HG03135 (cell line): ENCODE measurements around the gene KIF21A.

Experiments
- ATAC-seq: cut with Tn5 transposase; IDR thresholded peaks from one replicate; pipeline ENCODE4 v1.9.1; 2021; ENCODE audit warnings: mild to moderate bottlenecking, moderate library complexity; ENCODE audit not compliant: unreplicated experiment

KIF21A gene

DNA sequence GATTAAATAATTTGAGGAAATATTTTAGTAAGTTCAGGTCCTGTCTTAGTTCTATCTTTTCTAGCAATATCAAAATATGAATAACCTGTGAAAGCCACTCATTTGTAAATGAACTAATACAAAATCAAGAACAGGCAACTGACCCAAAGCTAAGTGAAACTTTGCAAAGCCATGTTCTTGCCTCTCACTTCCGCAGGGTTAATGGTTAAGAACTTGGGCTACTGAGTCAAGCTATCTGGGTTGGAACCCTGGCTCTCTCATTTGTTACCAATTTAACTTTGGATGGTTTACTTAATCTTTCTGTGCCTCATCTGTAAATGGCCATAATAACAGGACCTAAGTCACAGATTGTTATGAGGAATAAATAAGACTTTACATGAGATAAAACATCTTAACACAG lies 2.8 kb downstream of the KIF21A start:
- no peak for ATAC-seq

DNA sequence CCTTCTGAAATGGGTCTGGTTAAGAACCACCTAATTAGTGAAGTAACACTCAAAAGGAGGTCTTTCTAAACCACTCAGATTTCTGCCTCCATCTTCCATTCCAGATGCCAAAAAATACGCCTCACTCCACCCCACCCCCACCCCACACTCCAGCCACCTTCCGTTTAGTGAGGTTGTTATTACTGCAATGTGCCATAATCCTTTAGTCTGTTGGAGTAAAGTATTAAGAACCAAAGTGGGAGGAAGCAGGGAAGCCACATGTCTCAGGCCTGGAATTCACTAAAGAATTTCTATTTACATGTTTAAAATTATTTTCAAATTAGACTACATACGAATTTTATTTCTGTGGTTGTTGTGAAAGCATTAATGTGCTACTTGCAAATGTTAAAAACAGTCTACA lies 7.4 kb downstream of the KIF21A start:
- ATAC-seq, result no peak

DNA sequence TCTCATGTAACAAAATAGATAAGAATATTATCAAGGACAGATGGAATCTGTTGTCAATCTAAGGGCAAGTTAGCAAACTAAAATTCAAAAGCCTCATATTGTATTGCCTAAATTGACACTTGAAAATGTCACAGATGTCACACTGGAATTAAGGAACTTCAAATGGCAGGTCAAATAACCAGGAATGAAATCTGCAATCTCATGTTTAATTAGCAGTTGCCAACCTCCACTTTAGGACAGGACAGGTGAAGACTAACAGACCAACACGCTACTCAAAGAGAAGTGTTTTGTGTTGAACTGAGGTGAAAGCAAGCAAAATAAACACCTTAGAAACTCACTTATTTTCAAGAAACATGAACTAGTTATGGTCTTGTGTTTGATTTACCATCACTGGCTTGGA lies 11.1 kb downstream of the KIF21A start:
- no peak for ATAC-seq

DNA sequence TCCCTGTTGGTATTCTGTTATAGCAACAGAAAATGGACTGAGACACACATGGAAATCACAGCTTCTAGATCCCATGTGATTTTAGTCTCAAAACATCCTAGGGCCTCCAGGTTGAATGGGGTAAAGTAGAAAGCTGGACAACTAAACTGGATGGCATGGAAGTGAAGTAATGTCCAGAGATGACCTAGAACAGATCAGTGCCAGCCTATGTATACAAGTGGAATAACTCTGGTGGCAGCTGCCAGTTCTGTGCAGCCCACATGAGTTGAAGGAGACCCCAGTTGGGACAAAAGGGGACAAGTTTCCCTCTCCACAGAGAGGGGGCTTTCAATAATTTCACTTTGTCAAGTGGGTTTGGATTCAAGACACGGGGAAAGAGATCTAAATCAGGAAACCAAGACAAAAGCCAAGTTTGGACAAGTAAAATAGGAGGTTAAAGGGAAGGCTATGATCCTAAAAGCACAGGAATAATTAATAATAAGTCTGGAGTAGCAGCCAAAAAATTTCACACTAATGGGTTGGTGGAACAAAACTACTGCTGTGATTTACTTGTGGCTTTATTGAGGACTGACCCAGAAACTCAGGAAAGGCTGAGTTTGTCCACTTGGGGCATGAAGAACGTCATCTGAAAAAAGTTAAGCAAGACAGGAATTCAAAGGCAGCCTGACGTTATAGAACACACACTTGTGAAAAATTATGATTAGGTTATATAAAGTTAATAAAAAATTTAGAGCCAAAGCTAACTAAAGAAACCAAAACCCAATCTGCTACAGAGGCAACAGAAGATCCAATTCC lies 11.7 kb downstream of the KIF21A start:
- ATAC-seq, result no peak

DNA sequence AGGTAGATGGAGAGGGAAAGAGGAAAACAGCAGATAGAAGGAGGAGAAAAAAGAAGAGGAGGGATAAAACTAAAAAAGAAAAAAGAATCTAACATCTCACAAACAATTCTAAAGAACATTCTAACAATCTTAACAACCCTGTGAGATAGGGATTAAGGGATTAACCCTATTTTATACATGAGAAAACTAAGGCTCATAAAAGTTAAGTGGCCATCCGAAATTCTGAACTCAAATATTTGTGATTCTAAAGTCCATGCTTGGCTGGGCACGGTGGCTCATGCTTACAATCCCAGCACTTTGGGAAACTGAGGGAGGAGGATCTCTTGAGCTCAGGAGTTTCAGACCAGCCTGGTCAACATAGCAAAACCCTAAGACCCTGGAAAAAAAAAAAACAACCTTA lies 13.1 kb downstream of the KIF21A start:
- no peak for ATAC-seq

DNA sequence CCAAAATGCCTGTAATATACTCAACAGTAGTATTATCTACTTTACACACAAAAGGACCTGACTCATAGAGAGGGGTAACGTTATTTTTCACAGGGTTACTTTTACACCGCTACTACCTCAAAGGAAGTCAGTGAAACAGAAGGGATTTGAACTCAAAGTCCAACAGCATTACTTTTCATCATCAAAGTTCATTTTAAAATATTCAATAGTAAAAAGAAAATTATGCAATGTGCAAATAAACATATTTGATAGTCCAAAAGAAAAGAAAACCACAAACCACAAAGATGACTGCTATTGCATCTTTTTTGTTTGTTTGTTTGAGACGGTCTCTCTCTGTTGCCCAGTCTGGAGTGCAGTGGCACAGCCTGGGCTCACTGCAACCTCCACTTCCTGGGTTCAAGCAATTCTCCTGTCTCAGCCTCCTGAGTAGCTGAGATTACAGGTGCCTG lies 15.5 kb downstream of the KIF21A start:
- no peak for ATAC-seq

DNA sequence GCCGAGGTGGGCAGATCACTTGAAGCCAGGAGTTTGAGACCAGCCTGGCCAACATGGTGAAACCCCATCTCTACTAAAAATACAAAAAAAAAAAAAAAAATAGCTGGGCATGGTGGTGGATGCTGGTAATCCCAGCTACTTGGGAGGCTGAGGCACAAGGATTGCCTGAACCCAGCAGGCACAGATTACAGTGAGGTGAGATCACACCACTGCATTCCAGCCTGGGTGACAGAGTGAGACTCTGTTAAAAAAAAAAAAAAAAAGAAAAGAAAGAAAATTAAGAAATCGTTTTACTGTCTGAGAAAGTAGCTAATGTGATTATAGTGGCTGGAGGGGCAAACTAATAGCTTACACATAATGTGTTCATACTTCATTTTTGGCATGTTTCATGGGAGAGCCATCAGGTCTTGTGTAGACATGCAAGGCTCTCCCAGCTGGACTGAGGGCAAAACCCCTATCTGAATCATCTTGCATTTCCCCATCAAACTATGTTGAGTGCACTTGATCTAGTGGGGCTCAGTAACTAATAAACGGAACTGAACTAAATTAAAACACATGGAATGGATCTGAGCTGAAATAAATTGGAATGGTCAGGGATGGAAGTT lies 16.2 kb downstream of the KIF21A start:
- no peak for ATAC-seq

DNA sequence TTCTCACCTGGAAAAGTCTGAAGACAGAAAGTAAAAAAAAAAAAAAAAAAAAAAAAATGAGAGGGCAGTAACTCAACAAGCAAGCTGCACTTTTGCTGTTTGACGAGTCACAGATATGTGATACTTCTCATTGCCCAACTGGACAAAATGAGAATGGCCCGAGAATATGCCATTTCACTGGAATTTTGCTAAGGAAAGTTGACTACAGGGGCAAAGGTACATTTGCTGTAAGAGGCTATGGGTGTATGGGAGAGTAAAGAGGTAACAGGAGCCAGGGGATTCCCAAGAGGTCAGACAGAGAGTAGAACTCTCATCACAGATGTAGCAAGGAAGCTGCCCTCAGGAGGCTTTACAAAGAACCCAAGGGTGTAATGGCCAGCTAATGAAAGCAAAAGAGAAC lies 22.9 kb downstream of the KIF21A start:
- no peak for ATAC-seq

DNA sequence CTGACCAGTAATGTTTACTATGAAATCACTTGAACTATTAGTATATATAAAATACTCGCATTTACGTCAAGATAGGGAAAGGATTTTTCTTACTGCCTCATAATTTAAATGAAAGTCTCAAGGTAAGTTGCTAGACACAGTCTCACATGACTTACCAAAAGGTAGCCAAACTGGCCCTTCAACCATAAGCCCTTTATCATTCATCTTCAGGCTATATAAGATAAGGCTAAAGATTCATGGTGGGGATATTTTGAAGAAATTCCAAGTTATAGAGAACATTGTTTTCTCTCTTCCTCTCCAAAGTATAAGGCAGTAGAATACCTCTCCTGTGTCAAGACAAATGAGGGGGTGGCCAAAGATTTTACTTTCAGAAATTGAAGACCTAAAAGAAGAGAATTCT lies 23.4 kb downstream of the KIF21A start:
- no peak for ATAC-seq

DNA sequence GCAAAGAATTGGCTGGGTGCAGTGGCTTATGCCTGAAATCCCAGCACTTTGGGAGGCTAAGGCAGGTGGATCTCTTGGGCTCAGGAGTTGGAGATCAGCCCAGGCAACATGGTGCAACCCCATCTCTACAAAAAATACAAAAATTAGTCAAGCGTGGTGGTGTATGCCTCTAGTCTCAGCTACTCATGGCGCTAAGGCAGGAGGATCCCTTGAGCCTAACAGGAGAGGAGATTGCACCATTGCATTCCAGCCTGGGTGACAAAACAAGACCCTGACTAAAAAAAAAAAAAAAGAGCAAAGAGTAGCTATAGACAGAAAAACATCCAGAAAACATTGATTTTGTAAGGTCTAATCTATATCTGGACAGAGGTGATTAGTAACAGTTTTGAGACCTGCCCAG lies 25.0 kb downstream of the KIF21A start:
- ATAC-seq, result no peak

DNA sequence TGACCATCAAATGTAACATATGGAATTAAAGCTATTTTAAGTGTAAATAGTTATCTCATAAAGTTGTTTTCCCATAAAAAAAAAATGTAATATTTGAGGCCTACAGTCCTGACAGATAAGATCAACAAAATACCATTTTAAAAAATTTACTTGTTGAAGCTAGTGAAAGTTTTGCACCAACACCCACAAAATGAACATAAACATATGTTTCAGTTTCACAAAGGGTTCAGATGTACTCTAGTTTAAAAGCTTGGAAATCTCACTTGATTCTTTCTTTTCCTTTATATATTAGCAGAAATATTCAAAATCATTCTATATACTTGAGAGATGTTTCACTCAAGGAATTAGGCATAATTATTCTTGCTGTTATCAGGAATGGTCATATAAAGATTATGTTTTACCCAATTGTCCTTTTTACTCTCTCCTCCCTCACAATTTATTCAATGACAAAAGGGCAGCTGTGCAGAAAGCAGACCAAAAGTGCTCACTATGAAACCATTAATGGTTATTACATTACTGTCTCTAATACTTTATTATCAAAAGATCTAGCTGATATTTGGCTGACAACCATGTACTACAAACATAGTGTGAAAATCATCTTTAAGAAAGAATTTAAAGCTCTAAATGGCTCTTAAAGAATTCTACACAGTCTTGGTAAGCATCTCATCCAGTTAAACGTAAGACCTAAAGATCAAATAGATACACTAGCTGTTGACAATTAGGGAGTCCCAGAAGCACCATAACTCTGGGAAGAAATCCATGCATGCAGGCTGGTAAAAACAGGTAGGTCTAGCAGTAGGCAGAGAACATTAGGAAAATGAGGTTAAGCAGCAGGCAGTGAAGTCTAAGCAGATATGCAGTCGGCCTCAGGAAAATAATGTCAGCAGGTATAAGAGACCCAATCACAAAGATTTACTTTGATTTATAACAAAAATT lies 28.8 kb downstream of the KIF21A start:
- no peak for ATAC-seq

DNA sequence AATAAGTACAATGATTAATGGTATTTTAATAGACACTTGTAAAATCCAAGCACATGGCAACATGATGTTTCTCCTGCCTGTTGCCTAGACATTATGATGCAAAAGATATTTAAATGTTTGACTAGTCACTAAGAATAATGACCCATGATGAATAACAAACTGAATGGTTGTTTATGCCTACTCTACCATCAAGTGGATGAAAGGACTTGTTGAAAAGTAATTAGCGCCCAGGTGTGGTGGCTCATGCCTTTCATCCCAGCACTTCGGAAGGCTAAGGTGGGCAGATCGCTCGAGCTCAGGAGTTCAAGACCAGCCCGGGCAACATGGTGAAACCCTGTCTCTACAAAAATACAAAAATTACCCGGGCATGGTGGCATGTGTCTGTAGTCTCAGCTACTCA lies 30.7 kb downstream of the KIF21A start:
- no peak for ATAC-seq

DNA sequence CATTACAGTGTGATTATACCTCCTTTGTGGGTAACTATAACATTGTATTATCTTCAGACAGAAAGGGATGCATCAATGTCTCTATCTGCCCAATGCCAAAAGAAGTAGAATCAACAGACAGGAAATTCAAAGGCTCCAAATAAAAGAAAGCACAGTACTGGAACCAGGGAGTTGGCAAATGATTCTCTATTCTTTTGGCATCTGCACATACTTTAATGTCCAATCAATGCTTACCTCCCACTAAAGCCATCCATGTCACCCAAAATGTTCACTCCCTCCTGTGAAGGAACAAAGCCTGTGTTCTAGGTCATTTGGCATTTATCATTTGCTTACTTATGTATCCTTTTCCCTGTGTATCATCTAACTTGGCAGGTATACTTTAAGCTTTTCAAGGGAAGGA lies 36.7 kb downstream of the KIF21A start:
- no peak for ATAC-seq

DNA sequence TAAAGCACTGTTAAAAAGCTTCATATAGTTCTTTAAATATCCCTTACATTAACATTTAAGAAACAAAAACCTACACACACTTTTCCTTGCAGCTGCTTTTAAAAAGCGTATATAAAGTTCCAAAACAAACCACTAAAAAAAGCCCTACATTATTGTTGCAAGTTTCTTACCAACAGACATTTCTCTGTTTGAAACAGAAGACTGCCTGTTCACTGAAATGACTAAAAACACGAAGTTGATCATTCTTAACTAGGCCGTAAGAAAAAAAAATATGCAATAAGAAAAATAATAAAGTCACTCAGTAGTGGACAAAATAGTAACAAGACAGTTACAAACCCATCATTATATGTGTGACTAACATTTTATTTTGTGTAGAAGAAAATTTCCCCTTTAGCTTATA lies 37.3 kb downstream of the KIF21A start:
- ATAC-seq, result no peak

DNA sequence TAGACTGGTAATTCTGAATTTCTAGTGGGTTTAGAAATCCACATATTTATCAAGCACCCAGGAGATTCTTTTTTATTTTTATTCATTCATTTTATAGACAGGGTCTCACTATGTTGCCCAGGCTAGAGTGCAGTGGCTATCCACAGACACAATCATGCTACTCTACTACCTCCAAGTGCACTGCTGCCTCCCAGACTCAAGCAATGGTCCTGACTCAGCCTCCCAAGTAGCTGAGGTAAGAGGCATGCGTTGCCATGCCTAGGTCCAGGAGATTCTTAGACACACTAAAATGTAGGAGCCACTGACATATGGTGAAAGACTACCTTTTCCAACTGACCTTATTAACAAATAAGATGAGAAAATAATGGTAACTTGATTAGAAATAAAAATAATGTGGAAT lies 38.9 kb downstream of the KIF21A start:
- ATAC-seq, result no peak

DNA sequence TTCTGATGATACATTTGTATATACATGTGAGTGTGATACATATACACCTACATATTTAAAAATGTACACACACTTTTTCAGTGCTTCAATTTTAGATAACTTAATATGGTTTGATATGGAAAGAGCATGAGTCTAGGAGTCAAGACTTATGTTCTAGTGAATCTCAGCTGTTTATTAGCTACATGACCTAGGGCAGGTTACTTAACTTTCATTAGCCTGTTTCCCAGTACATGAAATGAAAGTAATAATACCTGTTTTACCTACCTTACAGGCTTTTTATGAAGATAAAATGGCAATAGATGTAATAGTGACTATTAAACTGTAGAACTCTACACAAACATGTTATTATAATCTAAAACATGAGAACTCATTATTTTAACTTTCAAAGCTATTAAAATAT lies 39.5 kb downstream of the KIF21A start:
- no peak for ATAC-seq

DNA sequence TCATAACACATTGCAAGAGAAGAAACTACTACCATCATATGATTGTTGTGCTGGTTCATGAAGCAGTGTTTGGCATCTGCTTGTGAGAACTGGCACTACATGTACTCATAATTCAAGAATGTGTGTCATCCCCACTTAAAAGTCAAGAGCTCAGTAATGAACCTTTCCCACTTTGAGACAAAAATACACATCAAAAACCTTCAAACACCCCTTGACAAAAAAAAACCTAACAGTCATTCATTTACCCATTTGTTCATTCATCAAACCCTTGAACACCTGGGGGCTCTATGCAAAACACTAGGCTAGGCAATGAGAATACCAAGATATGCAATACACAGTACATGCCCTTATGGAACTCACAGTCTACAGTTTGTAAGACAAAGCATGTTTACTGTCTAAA lies 40.0 kb downstream of the KIF21A start:
- no peak for ATAC-seq

DNA sequence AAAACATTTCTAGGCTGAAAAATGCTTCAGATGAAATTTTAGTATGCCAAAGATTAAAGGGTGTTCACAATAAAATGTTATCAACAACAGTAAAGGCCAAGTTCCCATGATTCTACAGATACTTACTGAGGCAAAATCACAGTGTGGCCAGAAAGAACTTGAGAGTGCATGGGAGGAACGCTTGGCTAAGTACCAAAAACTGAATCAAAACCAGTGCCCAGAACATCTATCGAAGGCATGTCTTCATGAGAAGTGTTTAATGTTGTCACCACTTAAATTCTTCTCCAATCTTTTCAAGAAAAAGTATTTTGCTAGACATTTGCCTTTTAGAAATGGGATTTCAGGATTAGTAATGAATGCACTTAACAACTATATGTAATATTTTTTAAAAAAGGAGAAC lies 41.5 kb downstream of the KIF21A start:
- no peak for ATAC-seq

DNA sequence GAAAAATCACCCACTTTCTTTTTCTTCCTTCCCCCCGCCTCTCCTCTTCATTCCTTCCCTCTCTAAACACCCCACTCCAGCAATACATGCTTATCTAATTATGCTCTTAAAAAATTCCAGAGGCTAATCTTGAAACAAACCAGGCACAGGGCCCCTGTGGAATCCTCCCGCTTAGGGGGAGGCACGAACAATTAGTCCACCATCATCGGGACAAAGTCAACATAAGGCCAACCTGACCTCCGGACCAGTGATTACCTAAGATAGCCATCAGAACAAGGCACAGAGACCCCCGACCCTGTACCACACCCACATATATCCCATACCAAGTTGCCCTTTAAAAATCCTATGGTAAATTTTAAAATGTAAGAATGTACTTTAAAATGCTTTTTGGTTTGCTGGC lies 47.1 kb downstream of the KIF21A start:
- no peak for ATAC-seq

DNA sequence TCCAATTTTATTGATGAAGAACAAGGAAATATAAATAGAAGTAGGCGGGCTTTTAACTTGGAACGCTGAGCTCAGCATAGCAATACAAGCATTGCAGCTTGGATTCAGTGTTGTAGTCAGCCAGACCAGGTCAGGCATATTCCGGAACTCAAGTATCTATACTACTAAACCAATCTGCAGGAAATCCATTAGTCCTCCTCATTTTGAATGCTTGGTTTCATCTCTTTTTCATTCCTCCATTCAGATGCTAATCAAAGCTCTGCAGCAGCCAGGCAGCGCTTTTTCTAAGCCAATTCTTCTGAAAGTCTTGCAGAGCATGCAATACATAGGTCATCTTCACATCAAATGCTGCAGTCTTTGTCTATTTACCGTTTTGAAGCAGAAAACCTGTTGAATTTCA lies 49.0 kb downstream of the KIF21A start:
- no peak for ATAC-seq

DNA sequence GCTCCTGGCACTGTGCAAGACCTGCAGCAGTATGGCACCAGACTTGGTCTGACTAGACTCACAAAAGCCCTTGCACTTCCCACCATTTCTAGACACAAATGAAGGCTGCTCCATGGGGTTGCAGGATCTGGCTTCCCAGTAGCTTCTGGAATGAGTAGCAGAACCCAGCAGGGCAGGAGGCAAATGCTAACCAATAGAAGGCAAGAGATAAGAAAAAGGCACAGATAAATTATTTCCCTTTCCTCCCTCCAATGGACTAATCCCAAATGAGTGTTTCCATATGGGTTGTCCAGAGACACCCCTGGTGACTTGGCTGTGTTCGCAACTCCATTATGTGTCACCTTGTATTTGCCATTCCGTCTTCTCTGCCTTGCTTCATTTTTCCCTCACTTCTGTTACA lies 49.7 kb downstream of the KIF21A start:
- no peak for ATAC-seq
